SU-DHL-6 (cell line): ENCODE data around the gene RANBP17.
"Not testable (repeated sequence)": the region's sequence is repeated elsewhere in the genome, so short reads cannot be mapped to it uniquely, and the experiment has no call there.

Experiments
- H2AFZ ChIP-seq: fragments of 200-600 bp; sonication (generic); 2 replicates; pipeline ENCODE4 v1.6.1; 2014; ENCODE audit warnings: low read depth, mild to moderate bottlenecking, moderate library complexity, mixed read lengths, antibody characterized with exemption, low read length; ENCODE audit not compliant: severe bottlenecking
- H3F3A ChIP-seq: fragments of 200-600 bp; shearing (Covaris generic); 2 replicates; pipeline ENCODE4 v1.6.0; 2016; ENCODE audit warnings: antibody characterized with exemption, mild to moderate bottlenecking; ENCODE audit not compliant: insufficient read depth
- H3K27ac ChIP-seq: fragments of 200-600 bp; sonication (generic); 2 replicates; pipeline ENCODE4 v1.5.1; 2016; ENCODE audit warnings: low read depth, mild to moderate bottlenecking, low read length, moderate library complexity, mixed read lengths
- H3K27me3 ChIP-seq: fragments of 200-600 bp; sonication (generic), shearing (Covaris generic); 2 replicates; pipeline ENCODE4 v1.6.0; 2014; ENCODE audit warnings: mild to moderate bottlenecking, low read length
- H3K36me3 ChIP-seq: fragments of 200-600 bp; sonication (generic); 2 replicates; pipeline ENCODE4 v1.6.1; 2014; ENCODE audit warnings: mild to moderate bottlenecking, low read length, mixed read lengths
- H3K4me2 ChIP-seq: fragments of 300-600, 200-600 bp; shearing (Covaris generic), sonication (generic); 2 replicates; pipeline ENCODE4 v1.6.0; 2014; ENCODE audit warnings: low read length, low read depth, mild to moderate bottlenecking; ENCODE audit not compliant: poor library complexity, severe bottlenecking
- H3K4me3 ChIP-seq: fragments of 200-600 bp; sonication (generic); 2 replicates; pipeline ENCODE4 v1.5.1; 2014; ENCODE audit warnings: antibody characterized with exemption, low read length, mild to moderate bottlenecking, mixed read lengths; ENCODE audit not compliant: insufficient read depth, poor library complexity, severe bottlenecking
- H3K79me2 ChIP-seq: fragments of 200-600 bp; sonication (generic); 2 replicates; pipeline ENCODE4 v1.6.1; 2014; ENCODE audit warnings: mild to moderate bottlenecking, low read length, moderate library complexity; ENCODE audit not compliant: insufficient read depth
- H3K9ac ChIP-seq: fragments of 200-600 bp; sonication (generic); 2 replicates; pipeline ENCODE4 v1.7.0; 2014; ENCODE audit warnings: mild to moderate bottlenecking, low read length
- H3K9me2 ChIP-seq: fragments of 200-600 bp; sonication (generic); replicated peaks from 2 replicates; pipeline ENCODE4 v1.6.1; 2014; ENCODE audit warnings: low read length; ENCODE audit not compliant: insufficient read depth
- H3K9me3 ChIP-seq: fragments of 200-600 bp; sonication (generic); 2 replicates; pipeline ENCODE4 v1.6.1; 2014; ENCODE audit warnings: low read length, mixed read lengths; ENCODE audit not compliant: insufficient read depth
- H4K20me1 ChIP-seq: fragments of 200-600 bp; sonication (generic); 2 replicates; pipeline ENCODE4 v1.6.1; 2014; ENCODE audit warnings: low read depth, mild to moderate bottlenecking, antibody characterized with exemption, low read length, moderate library complexity, mixed read lengths
- CTCF ChIP-seq: fragments of 200-600 bp; sonication (generic); IDR thresholded peaks from one replicate; pipeline ENCODE4 v1.5.1; 2017; ENCODE audit warnings: antibody characterized with exemption, mild to moderate bottlenecking, low read length, moderate library complexity; ENCODE audit not compliant: insufficient read depth, poor library complexity, severe bottlenecking
- EZH2phosphoT487 ChIP-seq: fragments of 200-600 bp; sonication (generic), shearing (Covaris generic); conservative IDR thresholded peaks from 2 replicates; pipeline ENCODE4 v1.6.1; 2018; ENCODE audit warnings: mild to moderate bottlenecking, antibody characterized with exemption, low read length, moderate library complexity, mixed read lengths

The RANBP17 gene

GRCh38 chr5:171175746-171176145, 313.9 kb downstream of the RANBP17 start:
- Histone ChIP-seq H3K9ac (no peak overlapping the region), H3K9me2 (no peaks in the 10 kb centered on the region), H3F3A (no peaks in the 10 kb centered on the region), H3K9me3 (no peaks in the 10 kb centered on the region), H4K20me1 (no peaks in the 10 kb centered on the region), H2AFZ (no peak overlapping the region), H3K4me2 (no peak overlapping the region), H3K27me3 (no peaks in the 10 kb centered on the region), H3K4me3 (no peak overlapping the region), H3K79me2 (no peaks in the 10 kb centered on the region), H3K27ac (no peak overlapping the region), H3K36me3 (no peaks in the 10 kb centered on the region)
- TF ChIP-seq EZH2phosphoT487 (no peak), CTCF (no peak)

DNA sequence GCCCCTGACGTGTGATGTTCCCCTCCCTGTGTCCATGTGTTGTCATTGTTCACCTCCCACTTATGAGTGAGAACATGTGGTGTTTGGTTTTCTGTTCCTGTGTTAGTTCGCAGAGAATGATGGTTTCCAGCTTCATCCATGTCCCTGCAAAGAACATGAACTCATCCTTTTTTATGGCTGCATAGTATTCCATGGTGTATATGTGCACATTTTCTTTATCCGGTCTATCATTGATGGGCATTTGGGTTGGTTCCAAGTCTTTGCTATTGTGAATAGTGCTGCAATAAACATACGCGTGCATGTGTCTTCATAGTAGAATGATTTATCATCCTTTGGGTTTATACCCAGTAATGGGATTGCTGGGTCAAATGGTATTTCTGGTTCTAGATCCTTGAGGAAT, 316.4 kb downstream of the RANBP17 start:
- not testable (repeated sequence) for H2AFZ ChIP-seq, H3F3A ChIP-seq, H3K9me3 ChIP-seq, H3K79me2 ChIP-seq, H3K4me2 ChIP-seq, H3K27me3 ChIP-seq, H3K36me3 ChIP-seq, H4K20me1 ChIP-seq, H3K9ac ChIP-seq, H3K27ac ChIP-seq, H3K4me3 ChIP-seq, H3K9me2 ChIP-seq

DNA sequence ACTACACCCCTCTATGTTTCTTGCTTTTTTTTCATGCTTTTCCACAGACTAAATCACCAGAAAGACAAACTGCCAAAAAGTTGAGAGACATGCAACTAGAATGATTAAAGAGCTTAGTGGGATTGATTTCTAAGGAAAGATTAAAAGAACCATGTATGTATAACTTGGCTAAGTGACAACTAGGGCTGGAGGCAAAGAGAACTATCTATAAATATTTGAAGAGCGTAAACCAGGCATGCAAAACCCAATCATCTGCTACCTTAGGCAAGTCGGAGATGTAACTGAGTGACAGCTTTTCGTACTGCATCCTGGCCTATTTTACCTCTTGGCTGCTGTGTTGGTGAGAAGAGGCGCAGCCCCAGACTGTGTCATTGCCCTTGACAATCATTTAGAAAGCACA, 326.2 kb downstream of the RANBP17 start:
- TF ChIP-seq CTCF (no peak), EZH2phosphoT487 (no peak)
- Histone ChIP-seq H3K9me2 (no peaks in the 10 kb centered on the region), H4K20me1 (no peaks in the 10 kb centered on the region), H3K4me3 (no peak overlapping the region), H3K9ac (no peak overlapping the region), H3F3A (no peaks in the 10 kb centered on the region), H3K27me3 (no peaks in the 10 kb centered on the region), H3K36me3 (no peaks in the 10 kb centered on the region), H3K27ac (no peak overlapping the region), H3K9me3 (no peaks in the 10 kb centered on the region), H3K4me2 (no peak overlapping the region), H3K79me2 (no peaks in the 10 kb centered on the region), H2AFZ (no peak overlapping the region)

GRCh38 chr5:171189442-171189841, 327.6 kb downstream of the RANBP17 start:
- TF ChIP-seq EZH2phosphoT487 (no peak), CTCF (no peak)
- no peak overlapping the region for H3K27ac ChIP-seq
- no peak overlapping the region for H2AFZ ChIP-seq
- no peaks in the 10 kb centered on the region for H3F3A ChIP-seq
- H3K4me2 ChIP-seq = no peak overlapping the region
- H3K27me3 ChIP-seq = no peaks in the 10 kb centered on the region
- H3K79me2 ChIP-seq = no peaks in the 10 kb centered on the region
- H3K4me3 ChIP-seq = no peak overlapping the region
- no peaks in the 10 kb centered on the region for H3K9me2 ChIP-seq
- H3K9ac ChIP-seq = no peak overlapping the region
- H3K9me3 ChIP-seq = no peaks in the 10 kb centered on the region
- no peaks in the 10 kb centered on the region for H3K36me3 ChIP-seq
- no peaks in the 10 kb centered on the region for H4K20me1 ChIP-seq
